Superior temporal gyrus (tissue), 1 donor: ENCODE data around the gene SLC25A22.

Experiments
- DNase-seq: peaks from one replicate; pipeline ENCODE4 v3.0.0-alpha.2; 2016; ENCODE audit errors: extremely low spot score

SLC25A22 gene

GRCh38 chr11:771617-772204, 26.4 kb downstream of the SLC25A22 start:
- DNase-seq: no peak

GRCh38 chr11:770642-771616, 27.2 kb downstream of the SLC25A22 start:
- no peak for DNase-seq

DNA sequence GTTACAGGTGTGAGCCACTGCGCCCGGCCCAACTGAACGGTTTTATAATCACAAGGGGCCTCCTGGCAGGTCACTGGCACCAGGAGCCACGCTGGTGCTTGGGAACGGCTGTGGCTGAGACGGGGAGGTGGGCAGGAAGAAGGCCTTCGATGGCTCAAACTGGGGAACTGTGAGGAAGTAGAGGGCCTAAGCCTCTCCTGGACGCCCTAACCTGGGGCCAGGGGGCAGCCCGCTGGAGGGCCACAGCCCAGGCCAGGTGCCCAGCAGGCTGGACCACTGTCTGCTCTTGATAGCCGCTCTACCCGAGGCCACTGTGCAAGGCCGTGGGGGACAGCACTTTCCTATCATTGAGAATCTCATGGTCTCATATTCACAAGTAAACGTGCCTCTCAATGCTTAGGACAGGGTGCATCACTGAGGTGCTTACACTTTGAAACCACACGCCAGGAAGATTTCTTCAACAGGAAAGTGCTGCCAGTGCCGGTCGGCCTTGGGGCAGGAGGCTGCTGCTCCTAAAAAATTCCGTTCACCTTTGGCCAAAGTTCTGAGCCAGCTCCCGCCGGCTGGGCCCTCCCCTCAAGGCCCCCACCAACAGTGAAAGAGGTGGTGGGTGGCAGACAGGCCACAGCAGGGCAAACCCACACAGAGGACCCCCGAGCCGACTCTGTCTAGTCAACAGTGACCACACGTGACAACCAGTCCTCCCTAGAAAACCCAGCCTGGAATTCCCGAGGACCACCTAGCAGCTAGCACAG, 28.0 kb downstream of the SLC25A22 start:
- DNase-seq: no peak

GRCh38 chr11:767238-767637, 30.8 kb downstream of the SLC25A22 start:
- no peak for DNase-seq

GRCh38 chr11:766936-767210, 31.2 kb downstream of the SLC25A22 start:
- no peak for DNase-seq

DNA sequence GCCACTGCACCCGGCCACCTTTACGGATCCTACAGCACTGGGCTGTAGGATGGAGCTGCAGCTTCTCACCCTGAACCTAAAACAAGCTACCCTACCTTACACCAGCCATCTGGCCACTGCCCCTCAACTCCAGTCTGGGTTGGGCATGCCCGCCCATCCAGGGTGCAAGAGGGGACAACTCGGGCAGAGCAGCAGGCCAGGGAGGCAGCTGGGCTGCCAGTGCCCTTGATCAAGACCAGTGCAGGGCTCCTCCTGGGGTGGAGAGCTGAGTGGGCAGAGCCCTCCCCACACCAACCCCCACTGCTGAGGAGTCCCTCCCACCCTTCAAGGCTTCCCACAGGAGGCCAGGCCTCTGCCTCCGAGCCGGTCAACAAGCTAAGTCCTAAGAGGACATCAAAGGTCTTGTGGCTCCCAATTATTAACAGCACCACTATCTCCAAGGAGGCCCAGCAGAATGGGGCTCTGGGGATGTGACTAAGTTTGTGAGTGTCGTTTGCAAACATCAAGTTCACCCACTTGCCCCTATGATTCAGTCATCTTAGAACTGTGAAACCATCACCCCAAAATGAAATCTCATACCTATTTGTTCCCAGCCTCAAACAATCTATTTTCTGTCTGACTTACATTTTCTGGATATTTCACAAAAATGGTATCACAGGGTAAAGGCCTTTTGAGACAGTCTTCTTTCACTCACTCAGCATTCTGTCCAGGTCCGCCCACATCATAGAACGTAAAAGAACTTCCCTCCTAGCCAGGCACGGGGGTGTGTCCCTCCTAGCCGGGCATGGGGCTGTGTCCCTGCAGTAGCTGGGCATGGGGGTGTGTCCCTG, 31.8 kb downstream of the SLC25A22 start:
- DNase-seq: no peak

GRCh38 chr11:765802-766091, 32.3 kb downstream of the SLC25A22 start:
- no peak for DNase-seq

GRCh38 chr11:765025-765801, 32.9 kb downstream of the SLC25A22 start:
- DNase-seq: peak; percentile 67

- no peak for DNase-seq
These were observed 33.6 kb downstream of the SLC25A22 start for GRCh38 chr11:764322-765024.

GRCh38 chr11:763549-764321, 34.3 kb downstream of the SLC25A22 start:
- DNase-seq: no peak

DNA sequence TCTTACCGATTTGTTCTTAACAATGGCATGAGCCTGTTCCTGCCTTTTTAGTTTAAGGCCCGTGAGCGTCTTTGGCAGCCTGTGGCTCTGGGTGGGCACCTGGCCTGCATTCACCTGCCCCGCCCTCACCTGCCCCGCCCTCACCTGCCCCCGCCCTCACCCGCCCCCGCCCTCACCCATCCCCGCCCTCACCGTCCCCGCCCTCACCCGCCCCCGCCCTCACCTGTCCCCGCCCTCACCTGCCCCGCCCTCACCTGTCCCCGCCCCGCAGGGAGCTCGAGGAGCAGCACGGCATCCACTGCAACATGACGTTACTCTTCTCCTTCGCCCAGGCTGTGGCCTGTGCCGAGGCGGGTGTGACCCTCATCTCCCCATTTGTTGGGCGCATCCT, 35.0 kb downstream of the SLC25A22 start:
- no peak for DNase-seq

DNA sequence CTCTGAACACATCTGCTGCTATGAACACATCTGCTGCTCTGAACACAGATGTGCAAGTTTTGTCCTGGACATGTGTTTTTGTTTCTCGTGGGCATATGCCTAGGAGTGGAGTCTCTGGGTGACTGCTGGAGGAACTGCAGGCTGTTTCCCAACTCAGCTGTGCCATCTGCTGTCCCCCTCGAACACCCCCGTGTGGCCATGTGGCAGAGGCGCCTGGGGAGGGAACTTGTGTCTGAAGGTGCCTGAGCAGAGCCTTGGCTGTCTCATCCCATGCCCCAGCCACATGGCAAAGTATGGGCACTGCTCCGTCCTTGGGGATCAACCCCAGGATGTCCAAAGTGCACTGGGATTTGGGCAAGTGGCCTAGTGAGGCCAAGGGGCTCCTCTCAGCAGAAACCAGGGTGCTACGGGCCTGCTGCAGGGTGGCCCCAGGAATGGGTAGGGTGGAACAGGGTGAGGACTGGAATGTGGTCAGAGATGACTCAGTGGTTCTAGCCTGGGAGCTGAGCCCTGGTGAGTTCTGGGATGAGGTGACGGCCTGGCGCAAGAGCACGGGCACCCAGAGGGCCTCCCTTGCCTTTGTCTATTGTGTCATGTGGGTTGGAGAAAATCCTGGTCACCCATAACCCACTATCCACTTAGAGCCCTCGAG, 35.5 kb downstream of the SLC25A22 start:
- peak; percentile 72 for DNase-seq

DNA sequence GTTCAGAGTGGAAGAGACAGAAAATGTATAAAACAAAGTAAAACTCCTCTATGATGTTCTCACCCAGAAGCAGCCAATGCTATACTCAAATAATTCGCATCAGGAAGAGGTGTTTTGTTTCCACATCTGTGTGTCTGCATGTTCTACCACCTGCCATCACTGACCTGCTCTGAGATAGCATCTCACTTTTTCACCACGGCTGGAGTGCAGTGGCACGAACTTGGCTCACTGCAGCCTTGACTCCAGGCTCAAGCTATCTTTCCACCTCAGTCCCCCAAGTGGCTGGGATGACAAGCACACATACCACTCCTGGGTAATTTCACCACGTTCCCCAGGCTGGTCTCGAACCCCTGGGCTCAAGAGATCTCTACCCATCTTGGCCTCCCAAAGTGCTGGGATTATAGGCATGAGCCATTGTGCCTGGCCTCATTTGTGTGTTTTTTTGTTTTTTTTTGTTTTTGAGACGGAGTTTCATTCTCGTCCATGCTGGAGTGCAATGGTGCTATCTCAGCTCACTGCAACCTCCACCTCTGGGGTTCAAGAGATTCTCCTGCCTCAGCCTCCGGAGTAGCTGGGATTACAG, 36.5 kb downstream of the SLC25A22 start:
- DNase-seq: no peak

DNA sequence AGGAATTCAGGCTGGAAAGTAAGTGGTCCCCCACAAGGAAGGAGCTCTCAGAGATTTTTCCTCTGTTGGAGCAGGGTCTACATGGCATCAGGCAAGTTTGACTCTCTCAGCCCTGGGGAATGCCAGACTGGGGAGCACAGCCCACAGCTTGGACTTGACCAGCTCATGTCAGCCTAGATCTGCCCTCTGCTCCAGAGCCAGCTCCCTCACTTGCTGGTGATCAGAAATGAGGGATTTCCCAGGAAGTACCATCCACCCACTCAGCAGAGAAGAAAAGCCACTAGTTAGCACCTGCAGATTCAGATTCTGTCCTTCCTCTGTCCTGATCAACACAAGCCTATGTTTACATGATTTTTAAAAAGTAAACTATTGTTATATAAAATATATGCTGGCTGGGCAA, 37.8 kb downstream of the SLC25A22 start:
- no peak for DNase-seq

GRCh38 chr11:749731-750130, 48.4 kb downstream of the SLC25A22 start:
- DNase-seq: no peak

GRCh38 chr11:748007-748359, 50.1 kb downstream of the SLC25A22 start:
- no peak for DNase-seq

GRCh38 chr11:747158-748006, 50.7 kb downstream of the SLC25A22 start, which contains the start of gene TALDO1:
TSS of gene TALDO1 (plus strand) at chr11:747464. CDS start at chr11:747482, 18 bp downstream.
- DNase-seq: peak; percentile 89
